Measurements from ENCODE around the gene NOL12.
"Not testable (repeated sequence)": the region's sequence is repeated elsewhere in the genome, so short reads cannot be mapped to it uniquely, and the experiment has no call there.

NOL12 gene

DNA sequence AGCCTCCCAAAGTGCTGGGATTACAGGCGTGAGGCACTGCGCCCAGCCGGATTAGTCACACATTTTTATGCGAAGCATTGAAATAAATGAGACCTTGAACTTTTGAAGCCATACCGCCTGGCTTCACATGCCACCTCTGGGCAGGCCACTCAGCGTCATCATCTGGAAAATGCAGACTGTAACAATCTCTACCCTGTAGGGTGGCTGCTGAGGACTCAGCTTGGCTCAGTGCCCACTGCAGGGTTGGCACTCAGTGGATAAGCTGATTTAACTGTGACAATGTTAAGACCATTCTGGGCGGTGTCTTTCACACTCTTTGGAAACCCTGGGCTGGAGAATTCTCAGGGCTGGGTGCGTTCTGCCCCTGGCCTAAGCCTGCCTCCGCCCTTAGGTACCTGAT, 38.2 kb upstream of the NOL12 start:
- DNase-seq (ENCODE audit: insufficient read length) (no peak), FAIRE-seq (no peak)
- TF ChIP-seq POLR2A (IDR thresholded peaks at IDR 0.05; ENCODE audit: low read depth, low read length) (no peak), POLR2AphosphoS5 (IDR thresholded peaks at IDR 0.05; ENCODE audit: low read depth, low read length) (no peak), TAF1 (IDR thresholded peaks at IDR 0.05; ENCODE audit: borderline replicate concordance, low read depth, low read length) (no peak)

GRCh38 chr22:37650463-37651136, 35.5 kb upstream of the NOL12 start:
- FAIRE-seq = no peak
- no peak for TF ChIP-seq POLR2A (IDR thresholded peaks at IDR 0.05; ENCODE audit: low read depth, low read length)
- no peak for TF ChIP-seq POLR2AphosphoS5 (IDR thresholded peaks at IDR 0.05; ENCODE audit: low read depth, low read length)
- TF ChIP-seq TAF1 (IDR thresholded peaks at IDR 0.05; ENCODE audit: borderline replicate concordance, low read depth, low read length) = no peak
- DNase-seq (ENCODE audit: insufficient read length) = no peak

- DNase-seq (ENCODE audit: insufficient read length) (no peak), FAIRE-seq (no peak)
- TF ChIP-seq TAF1 (IDR thresholded peaks at IDR 0.05; ENCODE audit: borderline replicate concordance, low read depth, low read length) (no peak), POLR2AphosphoS5 (IDR thresholded peaks at IDR 0.05; ENCODE audit: low read depth, low read length) (no peak), POLR2A (IDR thresholded peaks at IDR 0.05; ENCODE audit: low read depth, low read length) (no peak)
These were observed 31.4 kb upstream of the NOL12 start for GRCh38 chr22:37654563-37655251.

DNA sequence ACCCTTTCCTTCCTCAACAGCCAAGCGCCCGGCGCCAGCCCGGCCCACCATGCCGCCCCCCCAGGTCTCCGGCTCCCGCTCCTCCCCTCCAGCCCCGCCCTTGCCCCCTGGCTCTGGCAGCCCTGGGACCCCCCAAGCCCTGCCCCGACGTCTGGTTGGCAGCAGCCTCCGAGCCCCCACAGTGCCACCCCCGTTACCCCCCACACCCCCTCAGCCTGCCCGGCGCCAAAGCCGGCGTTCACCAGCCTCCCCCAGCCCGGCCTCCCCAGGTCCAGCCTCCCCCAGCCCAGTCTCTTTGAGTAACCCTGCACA, 30.9 kb upstream of the NOL12 start:
- FAIRE-seq = no peak
- no peak for DNase-seq (ENCODE audit: insufficient read length)
- TF ChIP-seq TAF1 (IDR thresholded peaks at IDR 0.05; ENCODE audit: borderline replicate concordance, low read depth, low read length) = no peak
- TF ChIP-seq POLR2AphosphoS5 (IDR thresholded peaks at IDR 0.05; ENCODE audit: low read depth, low read length) = no peak
- no peak for TF ChIP-seq POLR2A (IDR thresholded peaks at IDR 0.05; ENCODE audit: low read depth, low read length)

DNA sequence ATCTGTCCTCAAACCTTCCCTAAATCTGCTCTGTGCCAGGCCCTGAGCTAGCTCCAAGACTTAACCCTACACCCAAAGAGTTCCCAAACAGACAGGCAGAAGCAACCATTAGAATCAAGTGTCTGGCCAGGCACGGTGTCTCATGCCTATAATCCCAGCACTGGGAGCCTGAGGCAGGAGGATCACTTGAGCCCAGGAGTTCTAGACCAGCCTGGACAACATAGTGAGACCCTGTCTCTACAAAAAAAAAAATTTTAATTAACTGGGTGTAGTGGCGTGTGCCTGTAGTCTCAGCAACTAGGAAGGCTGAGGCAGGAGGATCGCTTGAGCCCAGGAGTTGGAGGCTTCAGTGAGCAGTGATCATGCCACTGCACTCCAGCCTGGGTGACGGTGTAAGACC, 29.6 kb upstream of the NOL12 start:
- not testable (repeated sequence) for FAIRE-seq

GRCh38 chr22:37657590-37658132, 28.5 kb upstream of the NOL12 start:
- TF ChIP-seq POLR2AphosphoS5 (IDR thresholded peaks at IDR 0.05; ENCODE audit: low read depth, low read length) (peak; percentile 81), POLR2A (IDR thresholded peaks at IDR 0.05; ENCODE audit: low read depth, low read length) (no peak; the same call in none of the 2 replicates)
- DNase-seq (ENCODE audit: insufficient read length) (no peak), FAIRE-seq (peak; percentile 68)

More for the DNA sequence above, 29.6 kb upstream of the NOL12 start:
- not testable (repeated sequence) for DNase-seq (ENCODE audit: insufficient read length)

DNA sequence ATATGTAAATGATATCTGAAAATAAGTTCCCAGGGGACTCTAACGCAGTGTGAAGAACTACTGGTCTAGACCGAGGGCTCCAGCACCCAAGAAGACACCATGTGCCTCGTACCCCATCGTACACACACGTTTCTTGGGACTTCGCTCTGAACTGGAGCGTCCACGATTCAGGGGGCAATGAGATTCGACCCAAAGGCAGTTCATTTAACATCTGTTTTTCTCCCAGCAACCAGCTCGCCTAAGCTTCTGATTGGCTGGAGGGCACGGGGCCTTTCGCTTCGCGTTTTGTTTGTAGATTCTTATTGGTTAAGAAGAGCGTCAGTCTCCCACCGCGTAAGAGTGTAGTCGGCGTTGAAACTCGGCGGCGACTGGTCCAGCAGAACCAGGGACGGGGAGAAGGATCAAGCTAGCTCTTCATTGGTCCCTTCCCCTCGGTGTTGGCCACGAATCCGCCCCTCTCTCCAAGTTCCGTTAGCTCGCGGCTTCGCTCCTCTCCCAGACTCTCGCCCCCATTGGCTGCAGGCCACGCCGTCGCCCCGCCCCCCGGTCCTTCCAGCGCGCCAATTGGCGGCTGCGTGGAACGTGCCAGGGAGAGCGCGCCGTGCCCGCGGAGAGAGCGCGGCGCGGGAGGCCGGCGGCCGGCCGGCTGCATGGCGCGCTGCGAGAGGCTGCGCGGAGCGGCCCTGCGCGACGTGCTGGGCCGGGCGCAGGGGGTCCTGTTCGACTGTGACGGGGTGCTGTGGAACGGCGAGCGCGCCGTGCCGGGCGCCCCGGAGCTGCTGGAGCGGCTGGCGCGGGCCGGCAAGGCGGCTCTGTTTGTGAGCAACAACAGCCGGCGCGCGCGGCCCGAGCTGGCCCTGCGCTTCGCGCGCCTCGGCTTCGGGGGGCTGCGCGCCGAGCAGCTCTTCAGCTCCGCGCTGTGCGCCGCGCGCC, 27.7 kb upstream of the NOL12 start, which contains the start of gene PDXP:
Gene PDXP (plus strand): TSS at position 591 of the 933 bp plus-strand sequence. CDS start 60 bp downstream, at position 651.
- TF ChIP-seq POLR2A (IDR thresholded peaks at IDR 0.05; ENCODE audit: low read depth, low read length) = peak; percentile 72
- no peak; the same call in 1 of the 2 replicates for TF ChIP-seq TAF1 (IDR thresholded peaks at IDR 0.05; ENCODE audit: borderline replicate concordance, low read depth, low read length)
- peak; percentile 24 for TF ChIP-seq POLR2AphosphoS5 (IDR thresholded peaks at IDR 0.05; ENCODE audit: low read depth, low read length)
- DNase-seq (ENCODE audit: insufficient read length) = peak; percentile 98
- peak; percentile 100 for FAIRE-seq

- FAIRE-seq = peak; percentile 94
- no peak for DNase-seq (ENCODE audit: insufficient read length)
These were observed 26.9 kb upstream of the NOL12 start for GRCh38 chr22:37659066-37659896.

GRCh38 chr22:37659897-37660708, 26.0 kb upstream of the NOL12 start:
- TF ChIP-seq TAF1 (IDR thresholded peaks at IDR 0.05; ENCODE audit: borderline replicate concordance, low read depth, low read length) (no peak), POLR2A (IDR thresholded peaks at IDR 0.05; ENCODE audit: low read depth, low read length) (no peak), POLR2AphosphoS5 (IDR thresholded peaks at IDR 0.05; ENCODE audit: low read depth, low read length) (no peak)
- no peak for DNase-seq (ENCODE audit: insufficient read length)
- FAIRE-seq = peak; percentile 44

More at GRCh38 chr22:37659066-37659896, 26.9 kb upstream of the NOL12 start:
- TF ChIP-seq POLR2A (IDR thresholded peaks at IDR 0.05; ENCODE audit: low read depth, low read length) = no peak

- no peak for TF ChIP-seq TAF1 (IDR thresholded peaks at IDR 0.05; ENCODE audit: borderline replicate concordance, low read depth, low read length)
- TF ChIP-seq POLR2A (IDR thresholded peaks at IDR 0.05; ENCODE audit: low read depth, low read length) = no peak
- no peak for TF ChIP-seq POLR2AphosphoS5 (IDR thresholded peaks at IDR 0.05; ENCODE audit: low read depth, low read length)
- no peak for DNase-seq (ENCODE audit: insufficient read length)
- FAIRE-seq = no peak
These were observed 25.5 kb upstream of the NOL12 start for GRCh38 chr22:37660709-37661045.
